Activated B cell treated with CpG ODN at 0.5 μM for 24 hours (primary cell): Measurements from ENCODE around the gene AVPR2. TPM values are rescaled to one million over a fixed set of nuclear protein-coding genes. Genes with fewer than 3 reads are reported as not detected.

Experiments used
- ATAC-seq: fragments of 200-7000 bp; cut with Tn5 transposase; one replicate; pipeline ENCODE4 v1.10.0; 2021; ENCODE audit warnings: low read depth, mild to moderate bottlenecking, moderate library complexity
- CTCF ChIA-PET: fragments of 350-600 bp; sonication (Branson Sonifier 250); formaldehyde crosslinking; loops from one replicate; lab custom pipeline; 2021; ENCODE audit warnings: antibody characterized with exemption; lab: Charles Lee
- POLR2A ChIA-PET: fragments of 350-600 bp; sonication (Branson Sonifier 250); formaldehyde crosslinking; loops from one replicate; lab custom pipeline; 2021; ENCODE audit warnings: antibody characterized with exemption; lab: Charles Lee
- DNase-seq: peaks from one replicate; pipeline ENCODE4 v3.0.0; 2022
- H3K27ac Mint-ChIP-seq: one replicate; pipeline ENCODE4 v1.8.0; 2020; ENCODE audit warnings: mixed read lengths
- H3K27me3 Mint-ChIP-seq: one replicate; pipeline ENCODE4 v1.8.0; 2021; ENCODE audit warnings: mixed read lengths
- H3K36me3 Mint-ChIP-seq: one replicate; pipeline ENCODE4 v1.8.0; 2021; ENCODE audit warnings: low read depth, mixed read lengths
- H3K4me1 Mint-ChIP-seq: one replicate; pipeline ENCODE4 v1.8.0; 2021; ENCODE audit warnings: mixed read lengths
- H3K4me3 Mint-ChIP-seq: one replicate; pipeline ENCODE4 v1.8.0; 2020; ENCODE audit warnings: mild to moderate bottlenecking, mixed read lengths
- H3K9me3 Mint-ChIP-seq: one replicate; pipeline ENCODE4 v1.8.0; 2020; ENCODE audit warnings: mixed read lengths
- CTCF ChIP-seq: fragments of 200-600 bp; IDR thresholded peaks from one replicate; pipeline ENCODE4 v1.8.0; 2022; ENCODE audit warnings: antibody characterized with exemption, mild to moderate bottlenecking
- intact Hi-C: fragments of 100-400 bp; cut with micrococcal nuclease; formaldehyde crosslinking; loops from one replicate; pipeline ENCODE4 v1.15.1; 2024
- total RNA-seq: library from RNA; stranded (reverse); gene quantifications from 2 replicates; pipeline ENCODE4 v1.2.3, GENCODE V29; 2022

The AVPR2 gene
- total RNA-seq, 1 donor from 2014 or later, result not detected

DNA sequence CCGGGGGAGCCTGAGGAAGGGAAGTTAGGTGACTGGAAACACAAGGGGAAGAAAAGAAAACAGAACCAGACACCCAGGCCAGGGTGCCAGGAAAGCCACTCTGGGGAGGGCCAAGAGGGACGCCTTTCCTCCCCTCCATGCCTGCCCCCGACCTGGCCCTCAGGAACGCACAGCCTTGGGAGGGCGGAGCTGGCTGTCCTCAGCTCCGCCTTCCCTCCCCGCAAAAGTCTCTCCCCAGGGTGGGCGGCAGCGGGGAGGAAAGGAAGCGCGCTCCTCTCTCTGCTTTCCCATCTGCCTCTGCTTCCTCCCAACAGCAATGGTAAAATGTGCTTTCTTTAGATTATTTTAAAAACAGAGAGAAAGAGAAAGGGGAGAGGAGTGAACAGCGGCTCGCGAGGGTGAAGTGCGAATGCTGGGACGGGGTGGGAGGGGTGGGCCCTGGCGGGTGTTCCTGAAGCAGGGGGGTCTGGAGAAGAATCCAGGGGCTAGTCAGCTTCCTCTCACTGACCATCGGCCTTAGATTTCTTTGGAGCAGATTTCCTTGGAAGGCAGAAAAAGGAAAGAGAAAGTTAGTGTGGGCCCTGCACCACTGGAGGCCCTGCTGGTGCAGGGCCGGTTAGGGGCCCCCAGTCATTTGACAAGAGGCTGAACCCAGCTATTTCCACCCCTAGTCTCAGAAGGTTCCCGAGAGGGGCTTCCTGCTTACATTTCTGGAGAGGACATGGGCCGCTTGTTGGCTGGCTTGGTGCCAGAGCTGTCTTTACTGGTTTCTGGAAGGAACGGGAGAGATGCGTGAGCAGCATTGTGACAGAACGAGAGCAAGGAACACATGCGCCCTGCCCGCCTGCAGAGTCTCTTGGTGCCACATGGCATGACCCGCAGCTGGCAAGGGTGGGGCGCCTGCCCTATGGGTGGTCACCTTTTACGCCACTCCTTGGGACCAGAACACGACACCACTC, 44.7 kb downstream of the AVPR2 start:
- DNase-seq (no peak), ATAC-seq (no peak)
- no peaks in the 10 kb centered on the region for H3K27me3 Mint-ChIP-seq
- H3K4me1 Mint-ChIP-seq, result peaks cover 14% of the 10 kb centered on the region
- no peak overlapping the region for H3K27ac Mint-ChIP-seq
- no peaks in the 10 kb centered on the region for H3K9me3 Mint-ChIP-seq
- H3K4me3 Mint-ChIP-seq, result no peak overlapping the region
- H3K36me3 Mint-ChIP-seq, result peaks cover 40% of the 10 kb centered on the region
- TF ChIP-seq CTCF, result no peak
- intact Hi-C loops, result loop anchor here (5.0 kb wide), 2 partner anchors 62 to 1007 kb away; partner anchors contain the start of gene L1CAM
- POLR2A ChIA-PET, result interaction anchor here (1.1 to 18.4 kb wide), 3 partner anchors 18 to 154 kb away, joined by 3 to 305 read pairs (median 4); partner anchors contain the start of genes ARHGAP4, IDH3G and SSR4
- CTCF ChIA-PET, result interaction anchor here (3.0 to 9.8 kb wide), 2 partner anchors 25 to 186 kb away, joined by 20 to 146 read pairs; partner anchors contain the start of genes ARHGAP4 and PLXNB3

DNA sequence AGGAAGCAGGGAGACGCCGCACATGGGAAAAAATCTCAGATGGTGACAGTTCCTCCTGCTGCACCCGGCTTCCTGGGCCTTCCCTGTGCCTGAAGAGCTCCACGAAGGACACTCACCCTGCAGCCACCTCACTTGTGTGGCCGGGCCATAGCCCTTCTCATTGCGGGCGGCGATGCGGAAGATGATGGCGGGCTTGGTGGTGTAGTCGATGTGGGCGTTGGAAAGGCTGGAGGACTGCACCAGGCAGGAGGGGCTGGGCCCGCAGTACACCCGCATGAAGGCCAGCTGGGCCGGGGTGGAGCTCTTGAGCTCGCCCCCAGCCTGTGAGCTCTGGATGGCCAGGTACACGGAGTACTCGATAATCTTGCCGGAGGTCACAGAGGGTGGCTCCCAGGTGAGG, 45.7 kb downstream of the AVPR2 start:
- no peak for DNase-seq
- intact Hi-C loops, result no loop called here
- CTCF ChIA-PET, result interaction anchor here (1.1 to 9.8 kb wide), 2 partner anchors 26 to 186 kb away, joined by 3 to 146 read pairs; partner anchors contain the start of genes ARHGAP4 and PLXNB3
- H3K4me3 Mint-ChIP-seq, result no peak overlapping the region
- POLR2A ChIA-PET, result interaction anchor here (0.6 to 18.4 kb wide), 4 partner anchors 17 to 155 kb away, joined by 3 to 305 read pairs (median 4); partner anchors contain the start of genes ARHGAP4, IDH3G and SSR4
- no peaks in the 10 kb centered on the region for H3K27me3 Mint-ChIP-seq
- H3K9me3 Mint-ChIP-seq, result no peaks in the 10 kb centered on the region
- peaks cover 47% of the 10 kb centered on the region for H3K36me3 Mint-ChIP-seq
- no peak for TF ChIP-seq CTCF
- no peak for ATAC-seq
- no peak overlapping the region for H3K27ac Mint-ChIP-seq
- H3K4me1 Mint-ChIP-seq, result peaks cover 11% of the 10 kb centered on the region

- POLR2A ChIA-PET, result interaction anchor here (18.4 kb wide), 1 partner anchor 26 kb away, joined by 305 read pairs; the partner anchor contains the start of gene ARHGAP4
- Mint-ChIP-seq H3K36me3 (peaks cover 62% of the 10 kb centered on the region), H3K4me1 (peaks cover 6% of the 10 kb centered on the region), H3K9me3 (no peaks in the 10 kb centered on the region), H3K27ac (no peak overlapping the region), H3K27me3 (no peaks in the 10 kb centered on the region), H3K4me3 (no peak overlapping the region)
- ATAC-seq, result no peak
- CTCF ChIA-PET, result interaction anchor here (1.2 to 9.8 kb wide), 3 partner anchors 12 to 28 kb away, joined by 3 to 146 read pairs (median 3); partner anchors contain the start of gene ARHGAP4
- DNase-seq, result no peak
- TF ChIP-seq CTCF, result no peak
- intact Hi-C loops, result loop anchor here (2.0 kb wide), 1 partner anchor 15 kb away; no protein-coding TSS in a partner anchor
Measured at GRCh38 chrX:153951683-153952372, 47.4 kb downstream of the AVPR2 start.

DNA sequence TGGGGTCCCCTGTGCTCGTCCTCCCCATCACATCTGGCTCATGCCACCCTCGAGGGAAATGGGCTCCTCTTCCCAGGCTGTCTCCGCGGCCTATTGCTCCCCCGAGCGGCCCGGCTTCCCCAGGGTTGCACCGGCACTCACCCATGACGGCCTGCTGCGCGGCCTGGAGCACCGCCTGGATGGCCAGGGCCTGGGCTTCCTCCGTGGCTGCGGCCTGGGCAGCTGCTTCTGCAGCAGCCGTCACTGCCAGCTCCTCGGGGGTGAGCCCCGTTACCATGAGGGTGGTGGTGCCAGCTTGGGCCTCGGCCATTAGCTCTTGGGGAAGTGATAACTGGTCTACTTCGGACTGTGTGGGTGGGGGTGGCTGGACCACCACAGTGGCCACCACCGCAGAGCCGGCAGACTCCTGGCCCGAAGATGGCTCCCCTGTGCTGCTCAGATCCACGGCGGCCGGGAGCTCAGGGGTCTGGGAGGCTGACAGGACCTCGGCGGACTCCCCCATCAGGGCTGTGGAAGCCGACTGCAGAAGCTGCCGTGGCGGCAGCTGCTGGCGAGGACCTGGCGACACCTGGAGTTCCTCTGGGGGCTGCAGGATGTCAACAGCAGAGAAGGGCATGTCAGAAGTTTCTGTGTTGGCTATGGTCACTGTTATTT, 48.0 kb downstream of the AVPR2 start:
- Mint-ChIP-seq H3K4me1 (peaks cover 3% of the 10 kb centered on the region), H3K4me3 (no peak overlapping the region), H3K27ac (no peak overlapping the region), H3K27me3 (no peaks in the 10 kb centered on the region), H3K36me3 (peaks cover 67% of the 10 kb centered on the region), H3K9me3 (no peaks in the 10 kb centered on the region)
- intact Hi-C loops, result loop anchor here (1.0 to 2.0 kb wide), 3 partner anchors 14 to 188 kb away; partner anchors contain the start of gene PLXNB3
- ATAC-seq (no peak), DNase-seq (no peak)
- no peak for TF ChIP-seq CTCF
- CTCF ChIA-PET, result interaction anchor here (1.2 to 9.8 kb wide), 2 partner anchors 15 to 29 kb away, joined by 3 to 146 read pairs; partner anchors contain the start of gene ARHGAP4
- POLR2A ChIA-PET, result interaction anchor here (1.2 kb wide), 1 partner anchor 27 kb away, joined by 4 read pairs; no protein-coding TSS in a partner anchor
